Measurements from ENCODE around the gene ZNF83. TPM values are rescaled to one million over a fixed set of nuclear protein-coding genes. Genes with fewer than 3 reads are reported as not detected.

Gene ZNF83
- total and polyA plus RNA-seq, 2 donors (not counting 1 experiment from before 2014, with no cell fraction given): 92.3 to 95.8 TPM

- CTCF ChIA-PET: no interaction called here
- POLR2A ChIA-PET: no interaction called here
- 100% methylated on average over 1 of the region's 4 CpGs for WGBS (ENCODE audit: insufficient coverage)
- Mint-ChIP-seq H3K27ac (no peak overlapping the region), H3K9me3 (ENCODE audit: insufficient read depth) (no peaks in the 10 kb centered on the region), H3K4me1 (no peaks in the 10 kb centered on the region), H3K27me3 (no peaks in the 10 kb centered on the region), H3K4me3 (no peak overlapping the region)
- peaks cover 0 to 2% of the 10 kb centered on the region in 2 experiments for H3K36me3 ChIP-seq (replicated peaks in 1 of 2; ENCODE audit: control extremely low read depth in 1 of 2, control insufficient read depth in 1 of 2, extremely low read depth in 1 of 2, insufficient read depth in 2 of 2, low read length in 1 of 2)
- no peaks in the 10 kb centered on the region for H3K9me3 ChIP-seq (ENCODE audit: control extremely low read depth in 1 of 3, control insufficient read depth in 2 of 3, insufficient read depth in 1 of 3, low read length in 2 of 3)
- H2AFZ ChIP-seq (ENCODE audit: insufficient read depth, low read depth, low read length, poor library complexity, severe bottlenecking): no peak overlapping the region
- H3K27me3 ChIP-seq (replicated peaks in 1 of 4; ENCODE audit: control extremely low read depth in 1 of 4, control insufficient read depth in 3 of 4, insufficient read depth in 4 of 4, low read length in 3 of 4): no peaks in the 10 kb centered on the region
- no peaks in the 10 kb centered on the region for H4K20me1 ChIP-seq (ENCODE audit: control insufficient read depth, insufficient read depth, low read length, poor library complexity, severe bottlenecking)
- no peak overlapping the region for H3K27ac ChIP-seq (ENCODE audit: low read length in 2 of 2)
- H3K4me2 ChIP-seq (replicated peaks; ENCODE audit: low read depth, low read length, poor library complexity, severe bottlenecking): no peak overlapping the region
- DNase-seq (no peak), ATAC-seq (ENCODE audit: low read depth) (no peak)
- H3K4me1 ChIP-seq (ENCODE audit: control insufficient read depth in 2 of 2, insufficient read depth in 2 of 2, low read length in 2 of 2): no peaks in the 10 kb centered on the region
- TF ChIP-seq, protein P1, sequence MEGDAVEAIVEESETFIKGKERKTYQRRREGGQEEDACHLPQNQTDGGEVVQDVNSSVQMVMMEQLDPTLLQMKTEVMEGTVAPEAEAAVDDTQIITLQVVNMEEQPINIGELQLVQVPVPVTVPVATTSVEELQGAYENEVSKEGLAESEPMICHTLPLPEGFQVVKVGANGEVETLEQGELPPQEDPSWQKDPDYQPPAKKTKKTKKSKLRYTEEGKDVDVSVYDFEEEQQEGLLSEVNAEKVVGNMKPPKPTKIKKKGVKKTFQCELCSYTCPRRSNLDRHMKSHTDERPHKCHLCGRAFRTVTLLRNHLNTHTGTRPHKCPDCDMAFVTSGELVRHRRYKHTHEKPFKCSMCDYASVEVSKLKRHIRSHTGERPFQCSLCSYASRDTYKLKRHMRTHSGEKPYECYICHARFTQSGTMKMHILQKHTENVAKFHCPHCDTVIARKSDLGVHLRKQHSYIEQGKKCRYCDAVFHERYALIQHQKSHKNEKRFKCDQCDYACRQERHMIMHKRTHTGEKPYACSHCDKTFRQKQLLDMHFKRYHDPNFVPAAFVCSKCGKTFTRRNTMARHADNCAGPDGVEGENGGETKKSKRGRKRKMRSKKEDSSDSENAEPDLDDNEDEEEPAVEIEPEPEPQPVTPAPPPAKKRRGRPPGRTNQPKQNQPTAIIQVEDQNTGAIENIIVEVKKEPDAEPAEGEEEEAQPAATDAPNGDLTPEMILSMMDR (IDR thresholded peaks at IDR 0.05): no peak
- no peak for TF ChIP-seq EZH2 (IDR thresholded peaks at IDR 0.05; ENCODE audit: borderline replicate concordance, insufficient read depth, low read depth, low read length, poor library complexity, severe bottlenecking)
- no peak overlapping the region for H3K4me3 ChIP-seq (ENCODE audit: control extremely low read depth in 1 of 5, extremely low read depth in 1 of 5, insufficient read depth in 1 of 5, low read depth in 2 of 5, low read length in 4 of 5)
- intact Hi-C loops (cut with micrococcal nuclease): no loop called here
- H3K79me2 ChIP-seq (ENCODE audit: control insufficient read depth, insufficient read depth, low read length): peaks cover 7% of the 10 kb centered on the region
- no peak overlapping the region for H3K9ac ChIP-seq (ENCODE audit: low read length)
These were observed 26.9 kb upstream of the ZNF83 start for GRCh38 chr19:52665027-52665426.

GRCh38 chr19:52664461-52664860 is 26.3 kb upstream of the ZNF83 start:
- intact Hi-C loops (cut with micrococcal nuclease): no loop called here
- no peak overlapping the region for H2AFZ ChIP-seq (ENCODE audit: insufficient read depth, low read depth, low read length, poor library complexity, severe bottlenecking)
- CTCF ChIA-PET: no interaction called here
- DNase-seq: no peak
- peaks cover 0 to 4% of the 10 kb centered on the region in 2 experiments for H3K36me3 ChIP-seq (replicated peaks in 1 of 2; ENCODE audit: control extremely low read depth in 1 of 2, control insufficient read depth in 1 of 2, extremely low read depth in 1 of 2, insufficient read depth in 2 of 2, low read length in 1 of 2)
- POLR2A ChIA-PET: interaction anchor here (0.6 kb wide), 1 partner anchor 950 kb away, joined by 4 read pairs; no protein-coding TSS in a partner anchor
- H3K27me3 Mint-ChIP-seq: no peaks in the 10 kb centered on the region
- H3K79me2 ChIP-seq (ENCODE audit: control insufficient read depth, insufficient read depth, low read length): peaks cover 7% of the 10 kb centered on the region
- 93% methylated on average over 3 of the region's 5 CpGs for WGBS (ENCODE audit: insufficient coverage)
- no peaks in the 10 kb centered on the region for H3K4me1 Mint-ChIP-seq
- H3K9me3 Mint-ChIP-seq (ENCODE audit: insufficient read depth): no peaks in the 10 kb centered on the region
- H3K27me3 ChIP-seq (replicated peaks in 1 of 4; ENCODE audit: control extremely low read depth in 1 of 4, control insufficient read depth in 3 of 4, insufficient read depth in 4 of 4, low read length in 3 of 4): no peaks in the 10 kb centered on the region
- no peaks in the 10 kb centered on the region for H3K4me1 ChIP-seq (ENCODE audit: control insufficient read depth in 2 of 2, insufficient read depth in 2 of 2, low read length in 2 of 2)
- H3K27ac ChIP-seq (ENCODE audit: low read length in 2 of 2): no peak overlapping the region
- ATAC-seq (ENCODE audit: low read depth): no peak
- H3K4me2 ChIP-seq (replicated peaks; ENCODE audit: low read depth, low read length, poor library complexity, severe bottlenecking): no peak overlapping the region
- H3K4me3 Mint-ChIP-seq: no peak overlapping the region
- no peak overlapping the region for H3K27ac Mint-ChIP-seq
- H4K20me1 ChIP-seq (ENCODE audit: control insufficient read depth, insufficient read depth, low read length, poor library complexity, severe bottlenecking): no peaks in the 10 kb centered on the region
- TF ChIP-seq, protein P1 (IDR thresholded peaks at IDR 0.05): no peak
- no peak for TF ChIP-seq EZH2 (IDR thresholded peaks at IDR 0.05; ENCODE audit: borderline replicate concordance, insufficient read depth, low read depth, low read length, poor library complexity, severe bottlenecking)
- no peak overlapping the region for H3K4me3 ChIP-seq (ENCODE audit: control extremely low read depth in 1 of 5, extremely low read depth in 1 of 5, insufficient read depth in 1 of 5, low read depth in 2 of 5, low read length in 4 of 5)
- H3K9ac ChIP-seq (ENCODE audit: low read length): no peak overlapping the region
- no peaks in the 10 kb centered on the region for H3K9me3 ChIP-seq (ENCODE audit: control extremely low read depth in 1 of 3, control insufficient read depth in 2 of 3, insufficient read depth in 1 of 3, low read length in 2 of 3)
